Spinal cord (tissue), 10 donors: ENCODE measurements around the gene TPSD1. TPM values are rescaled to one million over a fixed set of nuclear protein-coding genes. Genes with fewer than 3 reads are reported as not detected.

Source experiments
- DNase-seq, 6 donors: peaks; one replicate each; pipeline versions ENCODE4 v3.0.0 to v3.0.0-alpha.2; 2013 to 2015; ENCODE audit warnings: low spot score in 6 of 6, low read depth in 4 of 6
- H3K27ac ChIP-seq: one replicate; pipeline ENCODE4 v1.5.1; 2013; ENCODE audit warnings: low read depth, low read length, control low read depth
- H3K27me3 ChIP-seq: one replicate; pipeline ENCODE4 v1.6.1; 2013; ENCODE audit warnings: low read length; ENCODE audit not compliant: control insufficient read depth, insufficient read depth
- H3K36me3 ChIP-seq: one replicate; pipeline ENCODE4 v1.6.1; 2013; ENCODE audit warnings: low read length; ENCODE audit not compliant: control insufficient read depth, insufficient read depth
- H3K4me1 ChIP-seq: one replicate; pipeline ENCODE4 v1.6.1; 2013; ENCODE audit warnings: low read length; ENCODE audit not compliant: control insufficient read depth, insufficient read depth
- H3K4me3 ChIP-seq: one replicate; pipeline ENCODE4 v1.5.1; 2013; ENCODE audit warnings: low read depth, low read length, control low read depth
- H3K9me3 ChIP-seq: one replicate; pipeline ENCODE4 v1.6.1; 2013; ENCODE audit warnings: low read length; ENCODE audit not compliant: control insufficient read depth, insufficient read depth
- WGBS: methylation state at CpG from one replicate; pipeline ENCODE4 v1.1.5; 2013; ENCODE audit warnings: missing lambda C conversion rate; ENCODE audit not compliant: insufficient coverage; 5-methylcytosine and 5-hydroxymethylcytosine counted together
- polyA plus RNA-seq, 2 donors: library from polyadenylated mRNA; unstranded; fragments of 120-200 nt; gene quantifications; one replicate each; pipeline ENCODE4 v1.2.1, GENCODE V29; 2013; ENCODE audit not compliant: insufficient read length in 2 of 2
- total RNA-seq, 2 donors: library from RNA; depleted of rRNA in 1 of 2; stranded (reverse); fragments of 120-200 nt in 1 of 2; fragments of >200 nt in 1 of 2; gene quantifications; one replicate each; pipeline versions ENCODE4 v1.2.3 to v1.2.4, GENCODE V29; 2013 to 2014
- donor health status: healthy.

TPSD1 gene
- total and polyA plus RNA-seq, 4 donors, result not detected

GRCh38 chr16:1279081-1279944, 23.4 kb downstream of the TPSD1 start:
- H3K4me3 ChIP-seq, result no peak overlapping the region
- H3K4me1 ChIP-seq, result peaks cover 4% of the 10 kb centered on the region
- H3K27me3 ChIP-seq, result peaks cover 10% of the 10 kb centered on the region
- H3K27ac ChIP-seq, result no peak overlapping the region
- 83% methylated on average over 30 of the region's 30 CpGs for WGBS
- H3K36me3 ChIP-seq, result no peaks in the 10 kb centered on the region
- H3K9me3 ChIP-seq, result no peaks in the 10 kb centered on the region
- no peak for DNase-seq

DNA sequence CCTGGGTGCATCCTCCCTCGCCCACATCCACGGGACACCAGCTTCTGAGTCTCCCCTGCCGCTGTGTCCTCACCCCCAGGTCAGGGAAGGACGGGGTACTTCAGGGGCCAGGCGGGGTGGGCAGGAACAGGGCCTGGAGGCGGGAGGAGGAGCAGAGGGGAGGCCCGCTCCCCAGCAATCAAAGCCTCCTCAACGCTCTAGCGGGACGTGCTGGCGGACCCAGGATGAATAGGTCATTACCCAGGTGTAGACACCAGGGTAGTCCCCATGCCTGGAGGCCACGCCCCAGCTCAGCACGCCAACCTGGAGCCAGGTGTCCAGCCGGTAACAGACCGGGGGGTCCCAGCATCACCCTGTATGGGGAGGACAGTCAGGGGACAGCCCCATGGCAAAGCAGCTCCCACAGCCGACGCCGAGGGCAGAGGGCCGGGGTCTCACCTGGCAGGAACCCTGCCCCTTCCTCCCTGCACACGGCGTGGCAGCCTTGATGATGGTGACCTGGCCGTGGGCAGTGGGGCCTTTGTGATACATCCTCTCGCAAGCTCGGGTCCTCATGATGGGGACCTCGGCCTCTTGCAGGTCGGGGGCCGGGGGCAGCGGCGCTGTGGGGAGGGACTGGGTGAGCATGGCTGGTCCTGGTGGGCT, 24.2 kb downstream of the TPSD1 start:
- no peak for DNase-seq
- no peaks in the 10 kb centered on the region for H3K36me3 ChIP-seq
- H3K9me3 ChIP-seq, result no peaks in the 10 kb centered on the region
- H3K27ac ChIP-seq, result no peak overlapping the region
- H3K27me3 ChIP-seq, result peaks cover 13% of the 10 kb centered on the region
- H3K4me1 ChIP-seq, result peaks cover 4% of the 10 kb centered on the region
- H3K4me3 ChIP-seq, result no peak overlapping the region
- 83% methylated on average over 29 of the region's 29 CpGs for WGBS

GRCh38 chr16:1280783-1281182, 24.9 kb downstream of the TPSD1 start:
- peaks cover 14% of the 10 kb centered on the region for H3K27me3 ChIP-seq
- H3K4me3 ChIP-seq, result no peak overlapping the region
- 81% methylated on average over 2 of the region's 8 CpGs for WGBS
- no peak for DNase-seq
- no peaks in the 10 kb centered on the region for H3K36me3 ChIP-seq
- peaks cover 4% of the 10 kb centered on the region for H3K4me1 ChIP-seq
- no peaks in the 10 kb centered on the region for H3K9me3 ChIP-seq
- no peak overlapping the region for H3K27ac ChIP-seq

- 79% methylated on average over 16 of the region's 16 CpGs for WGBS
- Histone ChIP-seq H3K27ac (no peak overlapping the region), H3K36me3 (no peaks in the 10 kb centered on the region), H3K4me3 (no peak overlapping the region), H3K4me1 (peaks cover 4% of the 10 kb centered on the region), H3K9me3 (no peaks in the 10 kb centered on the region), H3K27me3 (peaks cover 19% of the 10 kb centered on the region)
- DNase-seq, result no peak
These were observed 25.6 kb downstream of the TPSD1 start for GRCh38 chr16:1281517-1281916.

GRCh38 chr16:1282324-1282973, 26.6 kb downstream of the TPSD1 start:
- no peak for DNase-seq
- WGBS, result 78% methylated on average over 12 of the region's 17 CpGs
- no peak overlapping the region for H3K4me3 ChIP-seq
- peaks cover 4% of the 10 kb centered on the region for H3K4me1 ChIP-seq
- H3K9me3 ChIP-seq, result no peaks in the 10 kb centered on the region
- H3K36me3 ChIP-seq, result no peaks in the 10 kb centered on the region
- peaks cover 22% of the 10 kb centered on the region for H3K27me3 ChIP-seq
- no peak overlapping the region for H3K27ac ChIP-seq

DNA sequence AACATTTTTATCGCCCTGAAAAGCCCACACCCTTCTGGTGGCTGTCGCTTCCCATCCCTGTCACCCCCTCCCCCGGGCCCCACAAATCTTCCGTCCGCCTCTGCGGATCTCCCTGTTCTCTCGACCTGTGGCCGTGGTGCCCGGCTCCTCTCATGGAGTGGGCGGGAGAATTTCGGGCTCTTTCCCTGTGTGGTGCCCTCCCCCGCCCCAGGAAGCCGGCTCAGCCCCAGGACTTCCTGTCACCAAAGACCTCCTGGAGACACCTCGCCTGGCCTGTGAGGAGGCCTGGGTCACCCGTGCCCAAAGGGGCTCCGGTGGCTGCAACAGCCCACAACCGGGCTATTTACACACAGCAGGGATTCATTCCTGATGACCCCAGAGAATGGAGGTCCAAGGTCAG, 27.4 kb downstream of the TPSD1 start:
- no peak overlapping the region for H3K27ac ChIP-seq
- H3K4me1 ChIP-seq, result no peaks in the 10 kb centered on the region
- no peak for DNase-seq
- H3K27me3 ChIP-seq, result peaks cover 26% of the 10 kb centered on the region
- 34% methylated on average over 17 of the region's 17 CpGs for WGBS
- no peaks in the 10 kb centered on the region for H3K36me3 ChIP-seq
- H3K4me3 ChIP-seq, result no peak overlapping the region
- H3K9me3 ChIP-seq, result no peaks in the 10 kb centered on the region

GRCh38 chr16:1283996-1284616, 28.2 kb downstream of the TPSD1 start:
- 73% methylated on average over 13 of the region's 16 CpGs for WGBS
- H3K27me3 ChIP-seq, result peaks cover 31% of the 10 kb centered on the region
- H3K9me3 ChIP-seq, result no peaks in the 10 kb centered on the region
- no peak overlapping the region for H3K27ac ChIP-seq
- no peak overlapping the region for H3K4me3 ChIP-seq
- no peak for DNase-seq
- H3K4me1 ChIP-seq, result peaks cover 1% of the 10 kb centered on the region
- no peaks in the 10 kb centered on the region for H3K36me3 ChIP-seq

DNA sequence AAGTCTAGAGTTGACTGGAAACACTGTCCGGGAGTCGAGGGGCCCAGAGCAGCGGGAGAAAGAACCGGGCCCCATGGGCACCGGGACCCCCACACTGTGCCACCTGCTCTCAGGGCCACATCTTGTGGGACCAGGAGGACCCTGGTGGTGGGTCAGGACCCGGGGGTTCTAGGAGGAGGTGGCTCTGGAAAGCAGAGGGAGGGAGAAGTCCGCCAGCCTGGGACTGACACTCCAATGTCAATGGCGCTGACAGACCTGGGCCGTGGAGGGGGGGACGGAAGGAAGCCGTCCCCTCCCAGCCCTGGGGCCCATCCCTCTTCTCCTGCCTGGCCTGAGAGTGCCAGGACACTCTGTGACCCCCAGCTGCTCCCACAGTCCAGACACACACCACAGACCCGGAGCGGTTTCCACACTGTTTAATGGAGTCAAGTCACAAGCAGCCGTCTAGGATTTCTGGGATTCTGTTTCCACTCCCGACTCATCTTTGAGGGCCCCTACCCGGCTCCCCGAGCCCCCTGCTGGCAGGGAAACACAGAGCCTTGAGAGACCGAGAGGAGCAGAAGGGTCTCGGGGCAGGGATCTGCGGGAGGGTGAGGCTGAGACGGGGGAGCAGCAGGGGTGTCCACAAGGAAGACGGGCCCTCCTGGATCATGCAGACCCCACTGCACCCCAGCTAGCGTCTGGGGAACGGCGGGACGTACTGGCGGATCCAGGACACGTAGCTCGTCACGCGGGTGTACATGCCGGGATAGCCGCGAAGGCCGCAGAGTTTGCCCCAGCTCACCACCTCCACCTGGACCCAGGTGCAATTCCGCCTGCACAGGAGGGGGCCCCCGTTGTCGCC, 30.0 kb downstream of the TPSD1 start:
- Histone ChIP-seq H3K27ac (no peak overlapping the region), H3K4me3 (no peak overlapping the region), H3K4me1 (peaks cover 14% of the 10 kb centered on the region), H3K9me3 (no peaks in the 10 kb centered on the region), H3K36me3 (no peaks in the 10 kb centered on the region), H3K27me3 (peaks cover 47% of the 10 kb centered on the region)
- WGBS, result 62% methylated on average over 34 of the region's 38 CpGs
- no peak for DNase-seq
